ENCODE results near the gene INAFM2. TPM values are rescaled to one million over a fixed set of nuclear protein-coding genes. Genes with fewer than 3 reads are reported as not detected.

Gene INAFM2
- total and polyA plus RNA-seq, 2 donors (not counting 1 experiment from before 2014, with no cell fraction given) = 8.9 to 11.0 TPM

DNA sequence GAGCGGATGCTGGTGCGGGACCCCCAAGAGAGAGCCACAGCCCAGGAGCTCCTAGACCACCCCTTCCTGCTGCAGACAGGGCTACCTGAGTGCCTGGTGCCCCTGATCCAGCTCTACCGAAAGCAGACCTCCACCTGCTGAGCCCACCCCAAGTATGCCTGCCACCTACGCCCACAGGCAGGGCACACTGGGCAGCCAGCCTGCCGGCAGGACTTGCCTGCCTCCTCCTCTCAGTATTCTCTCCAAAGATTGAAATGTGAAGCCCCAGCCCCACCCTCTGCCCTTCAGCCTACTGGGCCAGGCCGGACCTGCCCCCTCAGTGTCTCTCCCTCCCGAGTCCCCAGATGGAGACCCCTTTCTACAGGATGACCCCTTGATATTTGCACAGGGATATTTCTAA lies 47.5 kb upstream of the INAFM2 start:
- Histone ChIP-seq H3K79me2 (ENCODE audit: control insufficient read depth, insufficient read depth, low read length) (no peaks in the 10 kb centered on the region), H3K27ac (ENCODE audit: insufficient read depth, low read length) (no peak overlapping the region), H3K4me3 (replicated peaks in 1 of 4; ENCODE audit: control extremely low read depth in 1 of 4, insufficient read depth in 1 of 4, low read depth in 3 of 4, low read length in 4 of 4) (no peak overlapping the region), H3K4me2 (ENCODE audit: extremely low read depth, insufficient read depth, low read length) (no peak overlapping the region), H4K20me1 (ENCODE audit: control insufficient read depth, extremely low read depth, insufficient read depth, low read length) (no peaks in the 10 kb centered on the region), H3K36me3 (ENCODE audit: control insufficient read depth, insufficient read depth, low read length) (no peaks in the 10 kb centered on the region), H3K9me3 (ENCODE audit: control insufficient read depth, insufficient read depth, low read depth, low read length) (no peaks in the 10 kb centered on the region), H3K4me1 (ENCODE audit: control insufficient read depth, extremely low read depth, insufficient read depth, low read length) (peaks cover 2% of the 10 kb centered on the region), H2AFZ (ENCODE audit: low read length) (no peak overlapping the region), H3K27me3 (ENCODE audit: control insufficient read depth, insufficient read depth, low read length) (peaks cover 22% of the 10 kb centered on the region), H3K9ac (ENCODE audit: insufficient read depth, low read length) (no peak overlapping the region)
- TF ChIP-seq EZH2 (IDR thresholded peaks at IDR 0.05; ENCODE audit: low read length, missing control alignments) = no peak
- no peak for DNase-seq (ENCODE audit: low read depth in 2 of 2)

DNA sequence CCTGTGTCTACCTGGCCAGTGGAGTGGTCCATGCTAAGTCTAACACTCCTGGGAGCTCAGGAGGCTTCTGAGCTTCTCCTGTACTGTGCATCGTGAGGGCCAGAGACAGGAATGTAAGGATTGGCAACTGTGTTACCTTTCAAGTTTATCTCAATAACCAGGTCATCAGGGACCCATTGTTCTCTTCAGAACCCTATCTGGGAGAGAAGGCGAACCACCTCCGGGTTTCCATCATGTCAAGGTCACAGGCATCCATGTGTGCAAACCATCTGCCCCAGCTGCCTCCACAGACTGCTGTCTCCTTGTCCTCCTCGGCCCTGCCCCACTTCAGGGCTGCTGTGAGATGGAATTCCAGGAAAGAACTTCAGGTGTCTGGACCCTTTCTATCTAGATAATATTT lies 46.6 kb upstream of the INAFM2 start:
- H4K20me1 ChIP-seq (ENCODE audit: control insufficient read depth, extremely low read depth, insufficient read depth, low read length) = no peaks in the 10 kb centered on the region
- peaks cover 2% of the 10 kb centered on the region for H3K4me1 ChIP-seq (ENCODE audit: control insufficient read depth, extremely low read depth, insufficient read depth, low read length)
- H3K9me3 ChIP-seq (ENCODE audit: control insufficient read depth, insufficient read depth, low read depth, low read length) = no peaks in the 10 kb centered on the region
- H3K27ac ChIP-seq (ENCODE audit: insufficient read depth, low read length) = no peak overlapping the region
- H3K9ac ChIP-seq (ENCODE audit: insufficient read depth, low read length) = no peak overlapping the region
- peaks cover 32% of the 10 kb centered on the region for H3K27me3 ChIP-seq (ENCODE audit: control insufficient read depth, insufficient read depth, low read length)
- H3K4me3 ChIP-seq (replicated peaks in 1 of 4; ENCODE audit: control extremely low read depth in 1 of 4, insufficient read depth in 1 of 4, low read depth in 3 of 4, low read length in 4 of 4) = no peak overlapping the region
- no peaks in the 10 kb centered on the region for H3K36me3 ChIP-seq (ENCODE audit: control insufficient read depth, insufficient read depth, low read length)
- H3K4me2 ChIP-seq (ENCODE audit: extremely low read depth, insufficient read depth, low read length) = no peak overlapping the region
- TF ChIP-seq EZH2 (IDR thresholded peaks at IDR 0.05; ENCODE audit: low read length, missing control alignments) = no peak
- TF ChIP-seq, protein P1, sequence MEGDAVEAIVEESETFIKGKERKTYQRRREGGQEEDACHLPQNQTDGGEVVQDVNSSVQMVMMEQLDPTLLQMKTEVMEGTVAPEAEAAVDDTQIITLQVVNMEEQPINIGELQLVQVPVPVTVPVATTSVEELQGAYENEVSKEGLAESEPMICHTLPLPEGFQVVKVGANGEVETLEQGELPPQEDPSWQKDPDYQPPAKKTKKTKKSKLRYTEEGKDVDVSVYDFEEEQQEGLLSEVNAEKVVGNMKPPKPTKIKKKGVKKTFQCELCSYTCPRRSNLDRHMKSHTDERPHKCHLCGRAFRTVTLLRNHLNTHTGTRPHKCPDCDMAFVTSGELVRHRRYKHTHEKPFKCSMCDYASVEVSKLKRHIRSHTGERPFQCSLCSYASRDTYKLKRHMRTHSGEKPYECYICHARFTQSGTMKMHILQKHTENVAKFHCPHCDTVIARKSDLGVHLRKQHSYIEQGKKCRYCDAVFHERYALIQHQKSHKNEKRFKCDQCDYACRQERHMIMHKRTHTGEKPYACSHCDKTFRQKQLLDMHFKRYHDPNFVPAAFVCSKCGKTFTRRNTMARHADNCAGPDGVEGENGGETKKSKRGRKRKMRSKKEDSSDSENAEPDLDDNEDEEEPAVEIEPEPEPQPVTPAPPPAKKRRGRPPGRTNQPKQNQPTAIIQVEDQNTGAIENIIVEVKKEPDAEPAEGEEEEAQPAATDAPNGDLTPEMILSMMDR (conservative IDR thresholded peaks at IDR 0.05 in 1 of 2, IDR thresholded peaks at IDR 0.05 in 1 of 2; ENCODE audit: low read depth in 1 of 2, low read length in 2 of 2) = no peak
- no peak for DNase-seq (ENCODE audit: low read depth in 2 of 2)
- H2AFZ ChIP-seq (ENCODE audit: low read length) = no peak overlapping the region
- no peaks in the 10 kb centered on the region for H3K79me2 ChIP-seq (ENCODE audit: control insufficient read depth, insufficient read depth, low read length)

DNA sequence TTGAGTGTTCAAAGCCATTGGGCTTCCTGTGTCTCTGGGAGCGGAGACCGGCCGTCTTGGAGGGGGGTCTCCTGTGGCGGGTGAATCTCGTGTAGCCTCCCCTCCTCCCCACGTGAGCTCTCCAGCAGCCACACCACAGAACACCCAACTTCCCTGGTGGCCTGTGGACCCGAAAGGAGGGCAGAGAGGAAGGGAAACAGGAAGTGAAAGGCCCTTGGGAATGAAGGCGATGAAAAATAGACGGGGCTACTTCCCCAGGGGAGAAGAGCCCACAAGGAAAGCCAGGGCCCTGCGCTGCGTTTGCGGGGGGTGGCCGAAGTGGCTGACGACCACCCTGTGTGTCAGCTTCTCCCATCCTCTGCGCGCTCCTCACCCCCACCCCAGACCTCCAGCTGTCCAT lies 46.0 kb upstream of the INAFM2 start:
- Histone ChIP-seq H3K79me2 (ENCODE audit: control insufficient read depth, insufficient read depth, low read length) (no peaks in the 10 kb centered on the region), H3K4me2 (ENCODE audit: extremely low read depth, insufficient read depth, low read length) (no peak overlapping the region), H3K4me1 (ENCODE audit: control insufficient read depth, extremely low read depth, insufficient read depth, low read length) (peaks cover 2% of the 10 kb centered on the region), H3K9me3 (ENCODE audit: control insufficient read depth, insufficient read depth, low read depth, low read length) (no peaks in the 10 kb centered on the region), H3K27me3 (ENCODE audit: control insufficient read depth, insufficient read depth, low read length) (peaks cover 37% of the 10 kb centered on the region), H4K20me1 (ENCODE audit: control insufficient read depth, extremely low read depth, insufficient read depth, low read length) (no peaks in the 10 kb centered on the region), H3K36me3 (ENCODE audit: control insufficient read depth, insufficient read depth, low read length) (no peaks in the 10 kb centered on the region), H3K9ac (ENCODE audit: insufficient read depth, low read length) (no peak overlapping the region), H2AFZ (ENCODE audit: low read length) (no peak overlapping the region), H3K27ac (ENCODE audit: insufficient read depth, low read length) (no peak overlapping the region), H3K4me3 (replicated peaks in 1 of 4; ENCODE audit: control extremely low read depth in 1 of 4, insufficient read depth in 1 of 4, low read depth in 3 of 4, low read length in 4 of 4) (no peak overlapping the region)
- no peak for TF ChIP-seq EZH2 (IDR thresholded peaks at IDR 0.05; ENCODE audit: low read length, missing control alignments)
- TF ChIP-seq, protein P1 (conservative IDR thresholded peaks at IDR 0.05 in 1 of 2, IDR thresholded peaks at IDR 0.05 in 1 of 2; ENCODE audit: low read depth in 1 of 2, low read length in 2 of 2) = no peak
- DNase-seq (ENCODE audit: low read depth in 2 of 2) = no peak
